Gastrocnemius medialis (tissue), 4 donors: ENCODE measurements around the gene SH3PXD2B.

ENCODE experiments used
- CTCF ChIP-seq, 5 experiments: fragments of 450-650 bp in 3 of 5; fragments of 200-600 bp in 2 of 5; sonication (generic) in 2 of 5; IDR thresholded peaks in 4 of 5; conservative IDR thresholded peaks in 1 of 5; 1 replicate in 4 of 5; 2 replicates in 1 of 5; pipeline ENCODE4 v1.5.1; 2016 to 2019; ENCODE audit warnings: antibody characterized with exemption in 5 of 5, mild to moderate bottlenecking in 3 of 5, moderate library complexity in 3 of 5
- POLR2A ChIP-seq, 2 donors: fragments of 450-650 bp; IDR thresholded peaks; one replicate each; pipeline ENCODE4 v1.6.1; 2017; ENCODE audit warnings: antibody characterized with exemption in 2 of 2, mild to moderate bottlenecking in 2 of 2, moderate library complexity in 2 of 2

- no peak for TF ChIP-seq CTCF (IDR thresholded peaks at IDR 0.05 in 4 of 5, conservative IDR thresholded peaks at IDR 0.05 in 1 of 5)
- TF ChIP-seq POLR2A (IDR thresholded peaks at IDR 0.05): no peak
These were observed 154.3 kb downstream of the SH3PXD2B start for GRCh38 chr5:172299916-172300439.
